Upper lobe of left lung (tissue), 4 donors: ENCODE data around the gene TASOR.

Source experiments
- POLR2A ChIP-seq, 4 donors: fragments of 450-650 bp; IDR thresholded peaks; one replicate each; pipeline ENCODE4 v1.5.1; 2016 to 2017; ENCODE audit warnings: antibody characterized with exemption in 4 of 4, mild to moderate bottlenecking in 2 of 4
- TF ChIP-seq, protein P1 (sequence below), 6 experiments: fragments of 450-650 bp in 4 of 6; fragments of 200-600 bp in 2 of 6; sonication (generic) in 2 of 6; IDR thresholded peaks; one replicate each; pipeline ENCODE4 v1.5.1; 2016 to 2019; ENCODE audit warnings: antibody characterized with exemption in 6 of 6

DNA sequence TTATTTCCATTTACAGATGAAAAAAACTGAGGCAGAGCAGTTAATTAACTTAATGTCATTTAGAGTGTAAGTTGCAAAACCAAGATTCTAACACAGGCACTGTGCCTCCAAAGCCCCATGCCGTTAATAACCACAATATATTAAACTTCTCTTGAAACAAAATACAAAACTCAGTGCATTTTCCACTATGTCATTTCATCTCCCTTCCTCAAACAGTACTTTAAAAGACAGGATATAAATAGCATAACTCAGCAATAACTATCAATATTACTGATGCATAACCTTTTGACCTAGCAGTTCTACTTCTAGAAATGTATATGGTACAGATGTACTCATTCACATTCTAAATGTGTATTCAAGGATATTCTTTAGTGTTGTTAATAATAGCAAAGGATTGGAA, 5.1 kb upstream of the TASOR start:
- TF ChIP-seq POLR2A (IDR thresholded peaks at IDR 0.05) = no peak
- TF ChIP-seq, protein P1, sequence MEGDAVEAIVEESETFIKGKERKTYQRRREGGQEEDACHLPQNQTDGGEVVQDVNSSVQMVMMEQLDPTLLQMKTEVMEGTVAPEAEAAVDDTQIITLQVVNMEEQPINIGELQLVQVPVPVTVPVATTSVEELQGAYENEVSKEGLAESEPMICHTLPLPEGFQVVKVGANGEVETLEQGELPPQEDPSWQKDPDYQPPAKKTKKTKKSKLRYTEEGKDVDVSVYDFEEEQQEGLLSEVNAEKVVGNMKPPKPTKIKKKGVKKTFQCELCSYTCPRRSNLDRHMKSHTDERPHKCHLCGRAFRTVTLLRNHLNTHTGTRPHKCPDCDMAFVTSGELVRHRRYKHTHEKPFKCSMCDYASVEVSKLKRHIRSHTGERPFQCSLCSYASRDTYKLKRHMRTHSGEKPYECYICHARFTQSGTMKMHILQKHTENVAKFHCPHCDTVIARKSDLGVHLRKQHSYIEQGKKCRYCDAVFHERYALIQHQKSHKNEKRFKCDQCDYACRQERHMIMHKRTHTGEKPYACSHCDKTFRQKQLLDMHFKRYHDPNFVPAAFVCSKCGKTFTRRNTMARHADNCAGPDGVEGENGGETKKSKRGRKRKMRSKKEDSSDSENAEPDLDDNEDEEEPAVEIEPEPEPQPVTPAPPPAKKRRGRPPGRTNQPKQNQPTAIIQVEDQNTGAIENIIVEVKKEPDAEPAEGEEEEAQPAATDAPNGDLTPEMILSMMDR (IDR thresholded peaks at IDR 0.05) = no peak
